Mammary epithelial cell (primary cell): ENCODE measurements around the gene NTPCR.

ENCODE experiments used
- EZH2 ChIP-seq: IDR thresholded peaks from 2 replicates; pipeline ENCODE4 v1.6.1; 2012; ENCODE audit warnings: low read length, inconsistent platforms, borderline replicate concordance
- TF ChIP-seq, protein P1 (sequence below), 2 donors: IDR thresholded peaks in 1 of 2; conservative IDR thresholded peaks in 1 of 2; 2 replicates each; pipeline ENCODE4 v1.5.1; 2011 to 2012; ENCODE audit warnings: inconsistent platforms in 2 of 2, low read length in 2 of 2, mild to moderate bottlenecking in 2 of 2, control low read depth in 1 of 2, low read depth in 1 of 2; ENCODE audit not compliant: insufficient read depth in 1 of 2; ENCODE audit errors: extremely low read depth in 1 of 2

GRCh38 chr1:232979558-232979957 is 29.1 kb downstream of the NTPCR start:
- TF ChIP-seq, protein P1, sequence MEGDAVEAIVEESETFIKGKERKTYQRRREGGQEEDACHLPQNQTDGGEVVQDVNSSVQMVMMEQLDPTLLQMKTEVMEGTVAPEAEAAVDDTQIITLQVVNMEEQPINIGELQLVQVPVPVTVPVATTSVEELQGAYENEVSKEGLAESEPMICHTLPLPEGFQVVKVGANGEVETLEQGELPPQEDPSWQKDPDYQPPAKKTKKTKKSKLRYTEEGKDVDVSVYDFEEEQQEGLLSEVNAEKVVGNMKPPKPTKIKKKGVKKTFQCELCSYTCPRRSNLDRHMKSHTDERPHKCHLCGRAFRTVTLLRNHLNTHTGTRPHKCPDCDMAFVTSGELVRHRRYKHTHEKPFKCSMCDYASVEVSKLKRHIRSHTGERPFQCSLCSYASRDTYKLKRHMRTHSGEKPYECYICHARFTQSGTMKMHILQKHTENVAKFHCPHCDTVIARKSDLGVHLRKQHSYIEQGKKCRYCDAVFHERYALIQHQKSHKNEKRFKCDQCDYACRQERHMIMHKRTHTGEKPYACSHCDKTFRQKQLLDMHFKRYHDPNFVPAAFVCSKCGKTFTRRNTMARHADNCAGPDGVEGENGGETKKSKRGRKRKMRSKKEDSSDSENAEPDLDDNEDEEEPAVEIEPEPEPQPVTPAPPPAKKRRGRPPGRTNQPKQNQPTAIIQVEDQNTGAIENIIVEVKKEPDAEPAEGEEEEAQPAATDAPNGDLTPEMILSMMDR (conservative IDR thresholded peaks at IDR 0.05 in 1 of 2, IDR thresholded peaks at IDR 0.05 in 1 of 2; ENCODE audit: extremely low read depth in 1 of 2, insufficient read depth in 1 of 2, low read depth in 1 of 2, low read length in 2 of 2): no peak
- no peak for TF ChIP-seq EZH2
